Hepatocyte (in vitro differentiated cells): ENCODE measurements around the gene ZBTB38.

Source experiments
- CTCF ChIP-seq: fragments of 200-600 bp; sonication (generic); IDR thresholded peaks from 2 replicates; pipeline ENCODE4 v1.5.1; 2016; ENCODE audit warnings: antibody characterized with exemption, mild to moderate bottlenecking; ENCODE audit not compliant: poor library complexity
- EZH2 ChIP-seq: fragments of 200-600 bp; sonication (generic); IDR thresholded peaks from 2 replicates; pipeline ENCODE4 v1.6.1; 2016; ENCODE audit warnings: antibody characterized with exemption, mild to moderate bottlenecking, borderline replicate concordance
- EZH2phosphoT487 ChIP-seq: fragments of 200-600 bp; sonication (generic); IDR thresholded peaks from one replicate; pipeline ENCODE4 v1.6.1; 2018; ENCODE audit warnings: antibody characterized with exemption, mild to moderate bottlenecking, low read depth, moderate library complexity; ENCODE audit not compliant: unreplicated experiment, severe bottlenecking

DNA sequence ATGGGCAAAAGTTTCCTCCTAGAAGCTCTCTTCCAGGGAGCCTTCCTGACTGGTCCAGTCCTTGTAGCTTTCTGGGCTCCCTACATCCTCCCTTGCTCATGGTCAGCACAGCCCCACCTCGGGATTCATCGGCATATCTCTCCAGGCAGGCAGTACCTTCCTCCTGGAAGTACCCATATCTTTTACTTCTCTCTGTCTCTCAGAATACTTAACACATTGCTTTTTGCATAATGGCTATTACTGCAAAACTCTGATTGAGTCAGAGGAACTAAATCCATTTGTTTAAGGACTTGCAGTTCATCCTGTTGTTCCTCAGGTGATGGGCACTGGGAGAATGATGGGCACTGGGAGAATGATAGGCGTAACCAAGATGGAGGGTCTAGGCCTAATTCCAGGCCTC is 13.8 kb upstream of the ZBTB38 start:
- TF ChIP-seq EZH2 (no peak), CTCF (no peak), EZH2phosphoT487 (no peak)
